GM23338 (cell line): Measurements from ENCODE around the gene CCSAP. TPM values are rescaled to one million over a fixed set of nuclear protein-coding genes. Genes with fewer than 3 reads are reported as not detected.
"Not testable (repeated sequence)": the region's sequence is repeated elsewhere in the genome, so short reads cannot be mapped to it uniquely, and the experiment has no call there.

Experiments used
- ATAC-seq: fragments of 200-7000 bp; cut with Tn5 transposase; 3 replicates; pipeline ENCODE4 v1.9.1; 2020
- DNase-seq: peaks from one replicate; pipeline ENCODE4 v3.0.0-alpha.2; 2015; ENCODE audit warnings: low spot score
- H2AFZ ChIP-seq: fragments of 200-600 bp; sonication (generic); 2 replicates; pipeline ENCODE4 v1.8.0; 2016; ENCODE audit warnings: antibody characterized with exemption, mild to moderate bottlenecking, moderate library complexity
- H3F3A ChIP-seq: fragments of 200-600 bp; sonication (generic); replicated peaks from 2 replicates; pipeline ENCODE4 v1.8.0; 2017; ENCODE audit warnings: antibody characterized with exemption, mixed run types, low read depth
- H3K27ac ChIP-seq: fragments of 200-600 bp; sonication (generic); 2 replicates; pipeline ENCODE4 v1.6.1; 2016; ENCODE audit warnings: low read depth
- H3K27me3 ChIP-seq: fragments of 200-600 bp; sonication (generic); 2 replicates; pipeline ENCODE4 v1.8.0; 2016; ENCODE audit warnings: mild to moderate bottlenecking, mixed run types, moderate library complexity; ENCODE audit not compliant: insufficient read depth
- H3K36me3 ChIP-seq: fragments of 200-600 bp; sonication (generic); 2 replicates; pipeline ENCODE4 v1.8.0; 2016; ENCODE audit warnings: mild to moderate bottlenecking; ENCODE audit not compliant: insufficient read depth
- H3K4me1 ChIP-seq: fragments of 200-600 bp; sonication (generic); 2 replicates; pipeline ENCODE4 v1.8.0; 2016; ENCODE audit warnings: mild to moderate bottlenecking, moderate library complexity; ENCODE audit not compliant: insufficient read depth
- H3K4me2 ChIP-seq: fragments of 200-600 bp; sonication (generic); 2 replicates; pipeline ENCODE4 v1.7.1; 2017; ENCODE audit warnings: mixed run types
- H3K4me3 ChIP-seq: fragments of 200-600 bp; sonication (generic); 2 replicates; pipeline ENCODE4 v1.6.1; 2016; ENCODE audit warnings: mixed run types
- H3K79me2 ChIP-seq: fragments of 200-600 bp; sonication (generic); replicated peaks from 2 replicates; pipeline ENCODE4 v1.8.0; 2017; ENCODE audit warnings: mild to moderate bottlenecking; ENCODE audit not compliant: insufficient read depth
- H3K9me2 ChIP-seq: fragments of 200-600 bp; sonication (generic); 2 replicates; pipeline ENCODE4 v1.8.0; 2017; ENCODE audit not compliant: insufficient read depth
- H4K20me1 ChIP-seq: fragments of 200-600 bp; sonication (generic); replicated peaks from 2 replicates; pipeline ENCODE4 v1.8.0; 2017; ENCODE audit warnings: mild to moderate bottlenecking; ENCODE audit not compliant: insufficient read depth
- H3K27ac Mint-ChIP-seq: 2 replicates; pipeline ENCODE4 v1.8.0; 2020; ENCODE audit warnings: inconsistent platforms, mild to moderate bottlenecking, moderate library complexity, mixed read lengths
- H3K27me3 Mint-ChIP-seq: 3 replicates; pipeline ENCODE4 v1.8.0; 2022; ENCODE audit warnings: low read depth, mild to moderate bottlenecking, moderate library complexity, mixed read lengths, inconsistent platforms; ENCODE audit not compliant: insufficient read depth, poor library complexity
- H3K36me3 Mint-ChIP-seq: 3 replicates; pipeline ENCODE4 v1.8.0; 2021; ENCODE audit warnings: low read depth, mild to moderate bottlenecking, inconsistent platforms, moderate library complexity, mixed read lengths
- H3K4me1 Mint-ChIP-seq: 3 replicates; pipeline ENCODE4 v1.8.0; 2020; ENCODE audit warnings: mild to moderate bottlenecking, inconsistent platforms, mixed read lengths
- H3K4me3 Mint-ChIP-seq: 3 replicates; pipeline ENCODE4 v1.8.0; 2021; ENCODE audit warnings: moderate library complexity, mild to moderate bottlenecking, inconsistent platforms, mixed read lengths
- H3K9me3 Mint-ChIP-seq: 3 replicates; pipeline ENCODE4 v1.8.0; 2020; ENCODE audit warnings: moderate library complexity, mild to moderate bottlenecking, inconsistent platforms, mixed read lengths
- STAT1 ChIP-seq: IDR thresholded peaks from one replicate; pipeline ENCODE4 v1.6.1; 2016; ENCODE audit warnings: antibody characterized with exemption; ENCODE audit not compliant: unreplicated experiment
- ZNF114 ChIP-seq: fragments of 250-450 bp; sonication (Bioruptor Pico); IDR thresholded peaks from 2 replicates; pipeline ENCODE4 v1.5.0; 2020; ENCODE audit warnings: mild to moderate bottlenecking, moderate library complexity
- polyA plus RNA-seq: library from polyadenylated mRNA; unstranded; fragments of >200 nt; fragmentation: Nextera tagmentation; extraction: Ambion mirVana; gene quantifications from 2 replicates; pipeline ENCODE4 v1.2.1, GENCODE V29; 2016
- total RNA-seq: library from RNA; depleted of rRNA; stranded (reverse); fragments of >200 nt; shearing (Covaris generic); gene quantifications from 2 replicates; pipeline ENCODE4 v1.2.3, GENCODE V29; 2014
- TF ChIP-seq, protein P1 (sequence below): fragments of 250-450 bp; sonication (Bioruptor Pico); IDR thresholded peaks from 2 replicates; pipeline ENCODE4 v1.5.0; 2020; ENCODE audit warnings: mild to moderate bottlenecking, moderate library complexity
- TF ChIP-seq, protein P2 (sequence below): IDR thresholded peaks from one replicate; pipeline ENCODE4 v1.6.1; 2018; ENCODE audit warnings: antibody characterized with exemption; ENCODE audit not compliant: unreplicated experiment

Gene CCSAP
- total and polyA plus RNA-seq, 2 experiments from 2014 or later, result 4.2 to 13.3 TPM

DNA sequence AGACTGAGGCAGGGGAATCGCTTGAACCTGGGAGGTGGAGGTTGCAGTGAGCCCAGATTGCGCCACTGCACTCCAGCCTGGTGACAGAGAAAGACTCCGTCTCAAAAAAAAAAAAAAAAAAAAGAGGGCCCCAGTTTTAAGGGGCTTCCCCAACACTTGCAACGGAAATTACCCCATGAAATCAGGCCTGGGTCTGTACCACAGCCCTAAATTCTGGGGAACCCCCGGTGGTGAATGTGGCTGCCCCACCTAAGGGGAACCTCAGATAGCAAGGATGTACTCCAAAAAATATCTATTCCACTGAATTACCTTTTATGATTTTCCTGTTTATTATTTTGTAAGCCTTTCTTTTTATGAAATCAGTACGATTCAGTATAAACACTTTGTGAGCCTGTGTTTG is 15.1 kb downstream of the CCSAP start:
- not testable (repeated sequence) for H3K4me1 Mint-ChIP-seq, H3K9me3 Mint-ChIP-seq, H3K4me3 Mint-ChIP-seq, H2AFZ ChIP-seq, ATAC-seq, H3K4me2 ChIP-seq, H3K9me2 ChIP-seq, H3K27me3 ChIP-seq, H3K4me1 ChIP-seq, H3K36me3 Mint-ChIP-seq, H3K4me3 ChIP-seq, H3K27ac ChIP-seq, DNase-seq, H3K27ac Mint-ChIP-seq, H3K27me3 Mint-ChIP-seq, H3F3A ChIP-seq, H3K79me2 ChIP-seq, H4K20me1 ChIP-seq
- peaks cover 12% of the 10 kb centered on the region for H3K36me3 ChIP-seq

DNA sequence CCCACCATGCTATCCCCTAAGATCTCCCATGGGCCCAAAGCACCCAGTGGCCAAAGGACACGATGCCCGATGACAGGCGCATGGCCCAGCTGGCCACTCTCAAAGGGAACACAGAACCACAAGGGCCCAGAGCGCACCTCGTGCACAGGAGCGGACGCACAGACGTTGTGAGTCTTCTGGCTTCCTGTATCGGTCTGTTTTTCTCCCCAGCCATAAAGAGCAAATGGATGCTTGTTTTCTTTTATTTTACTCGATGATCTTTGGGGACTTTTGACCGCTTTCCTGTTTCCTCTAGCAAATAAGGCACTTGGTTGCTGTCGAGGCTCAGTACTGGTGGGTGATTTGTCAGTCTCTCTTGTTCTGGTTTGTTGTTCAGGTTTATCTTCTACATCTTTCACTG is 16.2 kb downstream of the CCSAP start:
- ATAC-seq (no peak), DNase-seq (no peak)
- Histone ChIP-seq H3K4me3 (no peak overlapping the region), H3K4me2 (no peak overlapping the region), H2AFZ (no peak overlapping the region), H3K27me3 (no peaks in the 10 kb centered on the region), H3K79me2 (peaks cover 6% of the 10 kb centered on the region; the same call in 1 of the 2 replicates), H3F3A (no peaks in the 10 kb centered on the region), H3K9me2 (no peaks in the 10 kb centered on the region), H3K36me3 (peaks cover 12% of the 10 kb centered on the region), H4K20me1 (peaks cover 2% of the 10 kb centered on the region), H3K4me1 (peaks cover 7% of the 10 kb centered on the region; the same call in 1 of the 2 replicates), H3K27ac (no peak overlapping the region)
- TF ChIP-seq STAT1 (no peak), ZNF114 (CRISPR knock-in tag) (no peak)
- TF ChIP-seq, protein P1, sequence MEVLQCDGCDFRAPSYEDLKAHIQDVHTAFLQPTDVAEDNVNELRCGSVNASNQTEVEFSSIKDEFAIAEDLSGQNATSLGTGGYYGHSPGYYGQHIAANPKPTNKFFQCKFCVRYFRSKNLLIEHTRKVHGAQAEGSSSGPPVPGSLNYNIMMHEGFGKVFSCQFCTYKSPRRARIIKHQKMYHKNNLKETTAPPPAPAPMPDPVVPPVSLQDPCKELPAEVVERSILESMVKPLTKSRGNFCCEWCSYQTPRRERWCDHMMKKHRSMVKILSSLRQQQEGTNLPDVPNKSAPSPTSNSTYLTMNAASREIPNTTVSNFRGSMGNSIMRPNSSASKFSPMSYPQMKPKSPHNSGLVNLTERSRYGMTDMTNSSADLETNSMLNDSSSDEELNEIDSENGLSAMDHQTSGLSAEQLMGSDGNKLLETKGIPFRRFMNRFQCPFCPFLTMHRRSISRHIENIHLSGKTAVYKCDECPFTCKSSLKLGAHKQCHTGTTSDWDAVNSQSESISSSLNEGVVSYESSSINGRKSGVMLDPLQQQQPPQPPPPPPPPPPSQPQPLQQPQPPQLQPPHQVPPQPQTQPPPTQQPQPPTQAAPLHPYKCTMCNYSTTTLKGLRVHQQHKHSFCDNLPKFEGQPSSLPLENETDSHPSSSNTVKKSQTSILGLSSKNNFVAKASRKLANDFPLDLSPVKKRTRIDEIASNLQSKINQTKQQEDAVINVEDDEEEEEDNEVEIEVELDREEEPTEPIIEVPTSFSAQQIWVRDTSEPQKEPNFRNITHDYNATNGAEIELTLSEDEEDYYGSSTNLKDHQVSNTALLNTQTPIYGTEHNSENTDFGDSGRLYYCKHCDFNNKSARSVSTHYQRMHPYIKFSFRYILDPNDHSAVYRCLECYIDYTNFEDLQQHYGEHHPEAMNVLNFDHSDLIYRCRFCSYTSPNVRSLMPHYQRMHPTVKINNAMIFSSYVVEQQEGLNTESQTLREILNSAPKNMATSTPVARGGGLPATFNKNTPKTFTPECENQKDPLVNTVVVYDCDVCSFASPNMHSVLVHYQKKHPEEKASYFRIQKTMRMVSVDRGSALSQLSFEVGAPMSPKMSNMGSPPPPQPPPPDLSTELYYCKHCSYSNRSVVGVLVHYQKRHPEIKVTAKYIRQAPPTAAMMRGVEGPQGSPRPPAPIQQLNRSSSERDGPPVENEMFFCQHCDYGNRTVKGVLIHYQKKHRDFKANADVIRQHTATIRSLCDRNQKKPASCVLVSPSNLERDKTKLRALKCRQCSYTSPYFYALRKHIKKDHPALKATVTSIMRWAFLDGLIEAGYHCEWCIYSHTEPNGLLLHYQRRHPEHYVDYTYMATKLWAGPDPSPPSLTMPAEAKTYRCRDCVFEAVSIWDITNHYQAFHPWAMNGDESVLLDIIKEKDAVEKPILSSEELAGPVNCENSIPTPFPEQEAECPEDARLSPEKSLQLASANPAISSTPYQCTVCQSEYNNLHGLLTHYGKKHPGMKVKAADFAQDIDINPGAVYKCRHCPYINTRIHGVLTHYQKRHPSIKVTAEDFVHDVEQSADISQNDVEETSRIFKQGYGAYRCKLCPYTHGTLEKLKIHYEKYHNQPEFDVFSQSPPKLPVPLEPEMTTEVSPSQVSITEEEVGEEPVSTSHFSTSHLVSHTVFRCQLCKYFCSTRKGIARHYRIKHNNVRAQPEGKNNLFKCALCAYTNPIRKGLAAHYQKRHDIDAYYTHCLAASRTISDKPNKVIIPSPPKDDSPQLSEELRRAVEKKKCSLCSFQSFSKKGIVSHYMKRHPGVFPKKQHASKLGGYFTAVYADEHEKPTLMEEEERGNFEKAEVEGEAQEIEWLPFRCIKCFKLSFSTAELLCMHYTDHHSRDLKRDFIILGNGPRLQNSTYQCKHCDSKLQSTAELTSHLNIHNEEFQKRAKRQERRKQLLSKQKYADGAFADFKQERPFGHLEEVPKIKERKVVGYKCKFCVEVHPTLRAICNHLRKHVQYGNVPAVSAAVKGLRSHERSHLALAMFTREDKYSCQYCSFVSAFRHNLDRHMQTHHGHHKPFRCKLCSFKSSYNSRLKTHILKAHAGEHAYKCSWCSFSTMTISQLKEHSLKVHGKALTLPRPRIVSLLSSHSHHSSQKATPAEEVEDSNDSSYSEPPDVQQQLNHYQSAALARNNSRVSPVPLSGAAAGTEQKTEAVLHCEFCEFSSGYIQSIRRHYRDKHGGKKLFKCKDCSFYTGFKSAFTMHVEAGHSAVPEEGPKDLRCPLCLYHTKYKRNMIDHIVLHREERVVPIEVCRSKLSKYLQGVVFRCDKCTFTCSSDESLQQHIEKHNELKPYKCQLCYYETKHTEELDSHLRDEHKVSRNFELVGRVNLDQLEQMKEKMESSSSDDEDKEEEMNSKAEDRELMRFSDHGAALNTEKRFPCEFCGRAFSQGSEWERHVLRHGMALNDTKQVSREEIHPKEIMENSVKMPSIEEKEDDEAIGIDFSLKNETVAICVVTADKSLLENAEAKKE (CRISPR knock-in tag), result no peak
- TF ChIP-seq, protein P2, sequence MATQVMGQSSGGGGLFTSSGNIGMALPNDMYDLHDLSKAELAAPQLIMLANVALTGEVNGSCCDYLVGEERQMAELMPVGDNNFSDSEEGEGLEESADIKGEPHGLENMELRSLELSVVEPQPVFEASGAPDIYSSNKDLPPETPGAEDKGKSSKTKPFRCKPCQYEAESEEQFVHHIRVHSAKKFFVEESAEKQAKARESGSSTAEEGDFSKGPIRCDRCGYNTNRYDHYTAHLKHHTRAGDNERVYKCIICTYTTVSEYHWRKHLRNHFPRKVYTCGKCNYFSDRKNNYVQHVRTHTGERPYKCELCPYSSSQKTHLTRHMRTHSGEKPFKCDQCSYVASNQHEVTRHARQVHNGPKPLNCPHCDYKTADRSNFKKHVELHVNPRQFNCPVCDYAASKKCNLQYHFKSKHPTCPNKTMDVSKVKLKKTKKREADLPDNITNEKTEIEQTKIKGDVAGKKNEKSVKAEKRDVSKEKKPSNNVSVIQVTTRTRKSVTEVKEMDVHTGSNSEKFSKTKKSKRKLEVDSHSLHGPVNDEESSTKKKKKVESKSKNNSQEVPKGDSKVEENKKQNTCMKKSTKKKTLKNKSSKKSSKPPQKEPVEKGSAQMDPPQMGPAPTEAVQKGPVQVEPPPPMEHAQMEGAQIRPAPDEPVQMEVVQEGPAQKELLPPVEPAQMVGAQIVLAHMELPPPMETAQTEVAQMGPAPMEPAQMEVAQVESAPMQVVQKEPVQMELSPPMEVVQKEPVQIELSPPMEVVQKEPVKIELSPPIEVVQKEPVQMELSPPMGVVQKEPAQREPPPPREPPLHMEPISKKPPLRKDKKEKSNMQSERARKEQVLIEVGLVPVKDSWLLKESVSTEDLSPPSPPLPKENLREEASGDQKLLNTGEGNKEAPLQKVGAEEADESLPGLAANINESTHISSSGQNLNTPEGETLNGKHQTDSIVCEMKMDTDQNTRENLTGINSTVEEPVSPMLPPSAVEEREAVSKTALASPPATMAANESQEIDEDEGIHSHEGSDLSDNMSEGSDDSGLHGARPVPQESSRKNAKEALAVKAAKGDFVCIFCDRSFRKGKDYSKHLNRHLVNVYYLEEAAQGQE, result no peak
- Mint-ChIP-seq H3K36me3 (0 out of 3 replicates have a peak, but pooled peaks cover 4% of the 10 kb centered on the region), H3K4me3 (no peak overlapping the region), H3K27ac (no peak overlapping the region), H3K27me3 (no peaks in the 10 kb centered on the region), H3K9me3 (no peaks in the 10 kb centered on the region), H3K4me1 (peaks cover 10% of the 10 kb centered on the region)
